ENCODE data around the gene TMEM185A. TPM values are rescaled to one million over a fixed set of nuclear protein-coding genes. Genes with fewer than 3 reads are reported as not detected.

TMEM185A gene
- total and polyA plus RNA-seq, 2 donors, result 10.1 to 16.0 TPM

- no peak for DNase-seq (ENCODE audit: low read depth in 6 of 9, low spot score in 9 of 9)
- H3K36me3 ChIP-seq (ENCODE audit: control insufficient read depth in 2 of 2, insufficient read depth in 2 of 2, low read length in 1 of 2), result no peaks in the 10 kb centered on the region
- H3K9me3 ChIP-seq (ENCODE audit: control insufficient read depth in 2 of 2, insufficient read depth in 1 of 2, low read length in 1 of 2), result no peaks in the 10 kb centered on the region
- H3K4me3 ChIP-seq (ENCODE audit: low read length in 2 of 2), result no peak overlapping the region
- H3K4me1 ChIP-seq (ENCODE audit: control insufficient read depth in 2 of 2, insufficient read depth in 2 of 2, low read length in 2 of 2), result no peaks in the 10 kb centered on the region
- no peak overlapping the region for H3K27ac ChIP-seq (ENCODE audit: low read depth in 1 of 2, low read length in 1 of 2)
- 98% methylated on average over 5 of the region's 5 CpGs for WGBS
- no peaks in the 10 kb centered on the region for H3K27me3 ChIP-seq (ENCODE audit: control insufficient read depth in 2 of 2, insufficient read depth in 1 of 2, low read length in 1 of 2)
These were observed 18.6 kb upstream of the TMEM185A start for GRCh38 chrX:149650162-149650561.

- H3K4me3 ChIP-seq (ENCODE audit: low read length in 2 of 2), result no peak overlapping the region
- H3K27ac ChIP-seq (ENCODE audit: low read depth in 1 of 2, low read length in 1 of 2), result no peak overlapping the region
- DNase-seq (ENCODE audit: low read depth in 6 of 9, low spot score in 9 of 9), result no peak
- no peaks in the 10 kb centered on the region for H3K4me1 ChIP-seq (ENCODE audit: control insufficient read depth in 2 of 2, insufficient read depth in 2 of 2, low read length in 2 of 2)
- no peaks in the 10 kb centered on the region for H3K9me3 ChIP-seq (ENCODE audit: control insufficient read depth in 2 of 2, insufficient read depth in 1 of 2, low read length in 1 of 2)
- H3K27me3 ChIP-seq (ENCODE audit: control insufficient read depth in 2 of 2, insufficient read depth in 1 of 2, low read length in 1 of 2), result no peaks in the 10 kb centered on the region
- no peaks in the 10 kb centered on the region for H3K36me3 ChIP-seq (ENCODE audit: control insufficient read depth in 2 of 2, insufficient read depth in 2 of 2, low read length in 1 of 2)
- 100% methylated on average over 1 of the region's 1 CpG for WGBS
These were observed 17.3 kb upstream of the TMEM185A start for GRCh38 chrX:149648932-149649331.

- Histone ChIP-seq H3K4me3 (ENCODE audit: low read length in 2 of 2) (no peak overlapping the region), H3K27ac (ENCODE audit: low read depth in 1 of 2, low read length in 1 of 2) (no peak overlapping the region), H3K27me3 (ENCODE audit: control insufficient read depth in 2 of 2, insufficient read depth in 1 of 2, low read length in 1 of 2) (no peaks in the 10 kb centered on the region), H3K36me3 (ENCODE audit: control insufficient read depth in 2 of 2, insufficient read depth in 2 of 2, low read length in 1 of 2) (no peaks in the 10 kb centered on the region), H3K9me3 (ENCODE audit: control insufficient read depth in 2 of 2, insufficient read depth in 1 of 2, low read length in 1 of 2) (no peaks in the 10 kb centered on the region), H3K4me1 (ENCODE audit: control insufficient read depth in 2 of 2, insufficient read depth in 2 of 2, low read length in 2 of 2) (no peaks in the 10 kb centered on the region)
- WGBS, result 96% methylated on average over 6 of the region's 6 CpGs
- no peak for DNase-seq (ENCODE audit: low read depth in 6 of 9, low spot score in 9 of 9)
These were observed 15.9 kb upstream of the TMEM185A start for GRCh38 chrX:149647505-149647904.

- WGBS, result 97% methylated on average over 4 of the region's 4 CpGs
- Histone ChIP-seq H3K27me3 (ENCODE audit: control insufficient read depth in 2 of 2, insufficient read depth in 1 of 2, low read length in 1 of 2) (no peaks in the 10 kb centered on the region), H3K4me1 (ENCODE audit: control insufficient read depth in 2 of 2, insufficient read depth in 2 of 2, low read length in 2 of 2) (no peaks in the 10 kb centered on the region), H3K9me3 (ENCODE audit: control insufficient read depth in 2 of 2, insufficient read depth in 1 of 2, low read length in 1 of 2) (no peaks in the 10 kb centered on the region), H3K36me3 (ENCODE audit: control insufficient read depth in 2 of 2, insufficient read depth in 2 of 2, low read length in 1 of 2) (no peaks in the 10 kb centered on the region), H3K27ac (ENCODE audit: low read depth in 1 of 2, low read length in 1 of 2) (no peak overlapping the region), H3K4me3 (ENCODE audit: low read length in 2 of 2) (no peak overlapping the region)
- no peak for DNase-seq (ENCODE audit: low read depth in 6 of 9, low spot score in 9 of 9)
These were observed 11.9 kb upstream of the TMEM185A start for GRCh38 chrX:149643496-149643895.

- Histone ChIP-seq H3K4me3 (ENCODE audit: low read length in 2 of 2) (no peak overlapping the region), H3K4me1 (ENCODE audit: control insufficient read depth in 2 of 2, insufficient read depth in 2 of 2, low read length in 2 of 2) (no peaks in the 10 kb centered on the region), H3K36me3 (ENCODE audit: control insufficient read depth in 2 of 2, insufficient read depth in 2 of 2, low read length in 1 of 2) (no peaks in the 10 kb centered on the region), H3K27ac (ENCODE audit: low read depth in 1 of 2, low read length in 1 of 2) (no peak overlapping the region), H3K9me3 (ENCODE audit: control insufficient read depth in 2 of 2, insufficient read depth in 1 of 2, low read length in 1 of 2) (no peaks in the 10 kb centered on the region), H3K27me3 (ENCODE audit: control insufficient read depth in 2 of 2, insufficient read depth in 1 of 2, low read length in 1 of 2) (no peaks in the 10 kb centered on the region)
- DNase-seq (ENCODE audit: low read depth in 6 of 9, low spot score in 9 of 9), result no peak
- 80% methylated on average over 2 of the region's 2 CpGs for WGBS
These were observed 10.2 kb upstream of the TMEM185A start for GRCh38 chrX:149641835-149642234.

- Histone ChIP-seq H3K27me3 (ENCODE audit: control insufficient read depth in 2 of 2, insufficient read depth in 1 of 2, low read length in 1 of 2) (no peaks in the 10 kb centered on the region), H3K4me1 (ENCODE audit: control insufficient read depth in 2 of 2, insufficient read depth in 2 of 2, low read length in 2 of 2) (no peaks in the 10 kb centered on the region), H3K27ac (ENCODE audit: low read depth in 1 of 2, low read length in 1 of 2) (no peak overlapping the region), H3K4me3 (ENCODE audit: low read length in 2 of 2) (no peak overlapping the region), H3K36me3 (ENCODE audit: control insufficient read depth in 2 of 2, insufficient read depth in 2 of 2, low read length in 1 of 2) (no peaks in the 10 kb centered on the region), H3K9me3 (ENCODE audit: control insufficient read depth in 2 of 2, insufficient read depth in 1 of 2, low read length in 1 of 2) (no peaks in the 10 kb centered on the region)
- 75% methylated on average over 3 of the region's 3 CpGs for WGBS
- no peak for DNase-seq (ENCODE audit: low read depth in 6 of 9, low spot score in 9 of 9)
These were observed 9.8 kb upstream of the TMEM185A start for GRCh38 chrX:149641432-149641831.

- no peak for DNase-seq (ENCODE audit: low read depth in 6 of 9, low spot score in 9 of 9)
- no peak overlapping the region for H3K4me3 ChIP-seq (ENCODE audit: low read length in 2 of 2)
- H3K4me1 ChIP-seq (ENCODE audit: control insufficient read depth in 2 of 2, insufficient read depth in 2 of 2, low read length in 2 of 2), result no peaks in the 10 kb centered on the region
- no peaks in the 10 kb centered on the region for H3K27me3 ChIP-seq (ENCODE audit: control insufficient read depth in 2 of 2, insufficient read depth in 1 of 2, low read length in 1 of 2)
- H3K9me3 ChIP-seq (ENCODE audit: control insufficient read depth in 2 of 2, insufficient read depth in 1 of 2, low read length in 1 of 2), result no peaks in the 10 kb centered on the region
- 95% methylated on average over 3 of the region's 3 CpGs for WGBS
- no peak overlapping the region for H3K27ac ChIP-seq (ENCODE audit: low read depth in 1 of 2, low read length in 1 of 2)
- H3K36me3 ChIP-seq (ENCODE audit: control insufficient read depth in 2 of 2, insufficient read depth in 2 of 2, low read length in 1 of 2), result no peaks in the 10 kb centered on the region
These were observed 8.0 kb upstream of the TMEM185A start for GRCh38 chrX:149639568-149639967.

GRCh38 chrX:149638860-149639259 lies 7.3 kb upstream of the TMEM185A start:
- no peak for DNase-seq (ENCODE audit: low read depth in 6 of 9, low spot score in 9 of 9)
- H3K4me3 ChIP-seq (ENCODE audit: low read length in 2 of 2), result no peak overlapping the region

GRCh38 chrX:149633511-149633910 lies 1.9 kb upstream of the TMEM185A start:
- no peak for DNase-seq (ENCODE audit: low read depth in 6 of 9, low spot score in 9 of 9)
- no peaks in the 10 kb centered on the region for H3K9me3 ChIP-seq (ENCODE audit: control insufficient read depth in 2 of 2, insufficient read depth in 1 of 2, low read length in 1 of 2)
- no peak overlapping the region for H3K4me3 ChIP-seq (ENCODE audit: low read length in 2 of 2)
- H3K27ac ChIP-seq (ENCODE audit: low read depth in 1 of 2, low read length in 1 of 2), result no peak overlapping the region
- peaks cover 0 to 11% of the 10 kb centered on the region in 2 donors for H3K27me3 ChIP-seq (ENCODE audit: control insufficient read depth in 2 of 2, insufficient read depth in 1 of 2, low read length in 1 of 2)
- H3K36me3 ChIP-seq (ENCODE audit: control insufficient read depth in 2 of 2, insufficient read depth in 2 of 2, low read length in 1 of 2), result no peaks in the 10 kb centered on the region
- peaks cover 0 to 13% of the 10 kb centered on the region in 2 donors for H3K4me1 ChIP-seq (ENCODE audit: control insufficient read depth in 2 of 2, insufficient read depth in 2 of 2, low read length in 2 of 2)

More at GRCh38 chrX:149638860-149639259, 7.3 kb upstream of the TMEM185A start:
- no peak overlapping the region for H3K27ac ChIP-seq (ENCODE audit: low read depth in 1 of 2, low read length in 1 of 2)
- H3K36me3 ChIP-seq (ENCODE audit: control insufficient read depth in 2 of 2, insufficient read depth in 2 of 2, low read length in 1 of 2), result no peaks in the 10 kb centered on the region
- no peaks in the 10 kb centered on the region for H3K9me3 ChIP-seq (ENCODE audit: control insufficient read depth in 2 of 2, insufficient read depth in 1 of 2, low read length in 1 of 2)
- peaks cover 0 to 2% of the 10 kb centered on the region in 2 donors for H3K27me3 ChIP-seq (ENCODE audit: control insufficient read depth in 2 of 2, insufficient read depth in 1 of 2, low read length in 1 of 2)
- H3K4me1 ChIP-seq (ENCODE audit: control insufficient read depth in 2 of 2, insufficient read depth in 2 of 2, low read length in 2 of 2), result no peaks in the 10 kb centered on the region

GRCh38 chrX:149630681-149631233 lies 835 bp downstream of the TMEM185A start:
- peak in 1 of 9 donors; percentile 7 for DNase-seq (ENCODE audit: low read depth in 6 of 9, low spot score in 9 of 9)
- WGBS, result 17% methylated on average over 16 of the region's 16 CpGs
- H3K4me1 ChIP-seq (ENCODE audit: control insufficient read depth in 2 of 2, insufficient read depth in 2 of 2, low read length in 2 of 2), result peaks cover 0 to 13% of the 10 kb centered on the region in 2 donors

More at GRCh38 chrX:149630681-149631233, 835 bp downstream of the TMEM185A start:
- H3K27ac ChIP-seq (ENCODE audit: low read depth in 1 of 2, low read length in 1 of 2), result no peak overlapping the region
- peaks cover 0 to 11% of the 10 kb centered on the region in 2 donors for H3K27me3 ChIP-seq (ENCODE audit: control insufficient read depth in 2 of 2, insufficient read depth in 1 of 2, low read length in 1 of 2)
- no peaks in the 10 kb centered on the region for H3K9me3 ChIP-seq (ENCODE audit: control insufficient read depth in 2 of 2, insufficient read depth in 1 of 2, low read length in 1 of 2)
- peak overlapping the region; percentile 51 to 58 for H3K4me3 ChIP-seq (ENCODE audit: low read length in 2 of 2)
- H3K36me3 ChIP-seq (ENCODE audit: control insufficient read depth in 2 of 2, insufficient read depth in 2 of 2, low read length in 1 of 2), result no peaks in the 10 kb centered on the region
